K562 (cell line): ENCODE results near the gene SKIC2. TPM values are rescaled to one million over a fixed set of nuclear protein-coding genes. Genes with fewer than 3 reads are reported as not detected.

Source experiments
- CBX3 ChIP-seq, 2 experiments: IDR thresholded peaks; 1 replicate in 1 of 2; 2 replicates in 1 of 2; pipeline ENCODE4 v1.6.1; 2012; ENCODE audit warnings: inconsistent platforms in 2 of 2, low read length in 2 of 2, borderline replicate concordance in 1 of 2, control low read depth in 1 of 2
- GABPA ChIP-seq: fragments of 200-800 bp; sonication (Bioruptor generic); conservative IDR thresholded peaks from 2 replicates; pipeline ENCODE4 v1.6.1; 2016; ENCODE audit warnings: low read depth, missing genetic modification characterization, missing compliant biosample characterization
- GABPB2 ChIP-seq: fragments of 250-450 bp; sonication (Bioruptor Pico); conservative IDR thresholded peaks from 2 replicates; pipeline ENCODE4 v1.5.1; 2021; ENCODE audit warnings: mild to moderate bottlenecking
- LARP7 ChIP-seq: fragments of 450-650 bp; IDR thresholded peaks from 2 replicates; pipeline ENCODE4 v1.6.1; 2016
- MTF1 ChIP-seq: fragments of 250-450 bp; sonication (Bioruptor Pico); IDR thresholded peaks from 2 replicates; pipeline ENCODE4 v1.9.0; 2021; ENCODE audit warnings: moderate library complexity, mild to moderate bottlenecking, inconsistent platforms, borderline replicate concordance
- MYNN ChIP-seq, 2 experiments: sonication (generic); formaldehyde crosslinking in 1 of 2; IDR thresholded peaks; 2 replicates each; pipeline versions ENCODE4 v1.5.0 to v1.6.1; 2016 to 2020; ENCODE audit warnings: antibody characterized with exemption in 1 of 2, missing genetic modification reagents in 1 of 2
- PPARD ChIP-seq: fragments of 250-450 bp; sonication (Bioruptor Pico); IDR thresholded peaks from 2 replicates; pipeline ENCODE4 v1.8.0; 2022; ENCODE audit warnings: inconsistent platforms, mild to moderate bottlenecking, moderate library complexity
- RHOXF2B ChIP-seq: fragments of 250-450 bp; sonication (Bioruptor Pico); conservative IDR thresholded peaks from 2 replicates; pipeline ENCODE4 v1.5.1; 2021
- SRSF7 ChIP-seq: fragments of 200-400 bp; formaldehyde crosslinking; optimal IDR thresholded peaks from 2 replicates; pipeline ENCODE3; 2017; ENCODE audit warnings: mild to moderate bottlenecking, low read depth, low read length
- ZFX ChIP-seq: sonication (generic); formaldehyde crosslinking; IDR thresholded peaks from 2 replicates; pipeline ENCODE4 v1.8.0; 2022; ENCODE audit warnings: mild to moderate bottlenecking, missing genetic modification reagents, moderate library complexity
- ZNF280A ChIP-seq: fragments of 450-650 bp; IDR thresholded peaks from 2 replicates; pipeline ENCODE4 v1.6.1; 2018; ENCODE audit warnings: mild to moderate bottlenecking, low read depth; ENCODE audit not compliant: partially characterized antibody
- ZNF592 ChIP-seq: fragments of 450-650 bp; IDR thresholded peaks from 2 replicates; pipeline ENCODE4 v1.6.1; 2017; ENCODE audit warnings: antibody characterized with exemption, mild to moderate bottlenecking
- ZNF707 ChIP-seq: fragments of 250-450 bp; sonication (Bioruptor Pico); conservative IDR thresholded peaks from 2 replicates; pipeline ENCODE4 v1.8.0; 2022; ENCODE audit warnings: inconsistent platforms, mild to moderate bottlenecking, moderate library complexity
- polyA plus RNA-seq, 8 experiments: library from polyadenylated mRNA; depleted of rRNA in 4 of 8; stranded (reverse) in 5 of 8; unstranded in 3 of 8; fragments of >200 nt; fragmentation: Nextera tagmentation in 2 of 8; fragmentation: Illumina TruSeq in 1 of 8; extraction: Ambion mirVana in 2 of 8; extraction: Trizol in 1 of 8; gene quantifications; 2 replicates each; pipeline versions ENCODE4 v1.2.1 to v1.2.3, GENCODE V29; 2011 to 2014; ENCODE audit warnings: inconsistent platforms in 1 of 8, missing spikeins in 1 of 8
- total RNA-seq, 7 experiments: library from RNA; depleted of rRNA in 6 of 7; stranded (reverse); fragments of >200 nt in 6 of 7; fragmentation: Illumina TruSeq in 2 of 7; extraction: Trizol in 2 of 7; gene quantifications; 2 replicates each; pipeline versions ENCODE4 v1.2.1 to v1.2.3, GENCODE V29; 2011 to 2021; ENCODE audit warnings: low replicate concordance in 1 of 7

SKIC2 gene
- total and polyA plus RNA-seq, 9 of the 15 experiments (the other 6 are each of a cell fraction or from before 2014, with no cell fraction given): 3.3 to 94.6 (median 38.8) TPM

- TF ChIP-seq CBX3 (IDR thresholded peaks at IDR 0.05; ENCODE audit: borderline replicate concordance in 1 of 2, low read length in 2 of 2) (peak in 1 of 2 experiments; percentile 69; a peak in 1 of 3 replicates), MTF1 (peak; percentile 72; the same call in 1 of the 2 replicates), SRSF7 (no peak), ZNF280A (no peak), GABPA (peak; percentile 99), LARP7 (peak; percentile 86), ZNF707 (peak; percentile 74), GABPB2 (CRISPR knock-in tag) (no peak), ZNF592 (peak; percentile 99), PPARD (CRISPR knock-in tag) (peak; percentile 22; the same call in 1 of the 2 replicates), RHOXF2B (CRISPR knock-in tag) (peak; percentile 65; the same call in 1 of the 2 replicates), MYNN (IDR thresholded peaks at IDR 0.05) (no peak; the same call in 1 of the 2 replicates), MYNN (CRISPR knock-in tag; IDR thresholded peaks at IDR 0.05) (no peak), ZFX (peak; percentile 85)
Measured at GRCh38 chr6:31958741-31959739, at the start of gene SKIC2, which contains the start of gene NELFE (continued).
